Activated CD4-positive, alpha-beta T cell treated with anti-CD3 and anti-CD28 coated beads for 36 hours (primary cell): ENCODE results near the gene ATG2A. TPM values are rescaled to one million over a fixed set of nuclear protein-coding genes. Genes with fewer than 3 reads are reported as not detected.
A peak's percentile ranks its signal among the peaks of the same experiment; 100 is the strongest.
"Not testable (repeated sequence)": the region's sequence is repeated elsewhere in the genome, so short reads cannot be mapped to it uniquely, and the experiment has no call there.

Source experiments
- ATAC-seq: fragments of 200-7000 bp; cut with Tn5 transposase; one replicate; pipeline ENCODE4 v1.10.0; 2021; ENCODE audit warnings: mild to moderate bottlenecking, moderate library complexity
- CTCF ChIA-PET: fragments of 350-600 bp; sonication (Branson Sonifier 250); formaldehyde crosslinking; loops from one replicate; lab custom pipeline; 2021; ENCODE audit warnings: antibody characterized with exemption; lab: Charles Lee
- POLR2A ChIA-PET: fragments of 350-600 bp; sonication (Branson Sonifier 250); formaldehyde crosslinking; loops from one replicate; lab custom pipeline; 2021; ENCODE audit warnings: antibody characterized with exemption, inconsistent platforms; lab: Charles Lee
- DNase-seq: peaks from one replicate; pipeline ENCODE4 v3.0.0-alpha.2; 2020
- H3K27ac Mint-ChIP-seq: one replicate; pipeline ENCODE4 v1.8.0; 2021; ENCODE audit warnings: mixed read lengths
- H3K27me3 Mint-ChIP-seq: one replicate; pipeline ENCODE4 v1.8.0; 2021; ENCODE audit warnings: mixed read lengths
- H3K36me3 Mint-ChIP-seq: one replicate; pipeline ENCODE4 v1.8.0; 2021; ENCODE audit warnings: low read depth, mixed read lengths
- H3K4me1 Mint-ChIP-seq: one replicate; pipeline ENCODE4 v1.8.0; 2021; ENCODE audit warnings: mixed read lengths
- H3K4me3 Mint-ChIP-seq: one replicate; pipeline ENCODE4 v1.8.0; 2021; ENCODE audit warnings: mild to moderate bottlenecking, moderate library complexity, mixed read lengths
- H3K9me3 Mint-ChIP-seq: one replicate; pipeline ENCODE4 v1.8.0; 2021; ENCODE audit warnings: low read depth, mixed read lengths
- intact Hi-C, 2 experiments: fragments of 100-400 bp; cut with DNase I in 1 of 2; cut with micrococcal nuclease in 1 of 2; formaldehyde crosslinking; loops; one replicate each; pipeline versions ENCODE4 v1.14.2 to v1.15.1; 2022 to 2024; cut with DNase I, micrococcal nuclease
- microRNA-seq: library from miRNA; unstranded; fragments of <30 nt; microRNA quantifications from one replicate; pipeline ENCODE4 v1.2.0, GENCODE V29; 2021; ENCODE audit warnings: borderline replicate concordance
- total RNA-seq, 2 experiments: library from RNA; stranded (reverse); gene quantifications; one replicate each; pipeline ENCODE4 v1.2.3, GENCODE V29; 2021

The ATG2A gene
- total RNA-seq, 2 experiments from 2014 or later: 15.8 to 16.7 TPM

DNA sequence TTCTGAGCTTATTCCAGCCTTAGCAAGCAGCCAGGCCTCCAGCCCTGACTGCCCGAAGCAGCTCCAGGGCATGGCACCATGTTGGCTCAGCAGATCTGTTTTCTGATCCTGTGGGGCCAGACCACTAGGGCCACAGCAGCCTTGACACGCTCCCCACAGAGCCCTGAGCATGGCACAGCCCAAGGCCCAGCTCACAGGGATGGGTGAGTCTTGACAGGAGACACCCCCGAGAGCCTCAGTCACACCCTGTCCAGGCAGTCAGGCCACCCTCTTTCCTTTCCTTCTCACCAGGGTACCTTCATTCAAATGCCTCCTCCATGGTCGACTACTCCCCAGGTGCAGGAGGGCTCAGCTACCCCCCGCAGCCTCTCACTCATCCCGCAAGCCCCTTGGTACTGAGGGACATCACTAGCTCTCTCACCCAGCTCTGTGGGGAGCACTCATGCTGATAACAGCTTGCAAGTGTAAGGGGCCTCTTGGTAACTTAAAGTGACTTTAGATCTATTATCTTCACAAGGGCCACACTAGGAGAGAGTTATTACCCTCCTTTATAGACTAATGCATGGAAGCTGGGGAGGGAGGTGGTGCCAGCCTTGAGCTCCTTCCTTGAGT, 68.7 kb downstream of the ATG2A start:
- peaks cover 66% of the 10 kb centered on the region for H3K4me1 Mint-ChIP-seq
- peaks cover 5% of the 10 kb centered on the region for H3K36me3 Mint-ChIP-seq

GRCh38 chr11:64846998-64847666, 69.9 kb downstream of the ATG2A start:
- Mint-ChIP-seq H3K27ac (no peak overlapping the region), H3K4me3 (no peak overlapping the region), H3K4me1 (peaks cover 54% of the 10 kb centered on the region), H3K9me3 (no peaks in the 10 kb centered on the region), H3K36me3 (no peaks in the 10 kb centered on the region), H3K27me3 (no peaks in the 10 kb centered on the region)
- POLR2A ChIA-PET: interaction anchor here (1.2 to 3.6 kb wide), 5 partner anchors 13 to 31 kb away, joined by 3 to 16 read pairs (median 7); partner anchors contain the start of gene EHD1
- ATAC-seq (peak; percentile 75), DNase-seq (peak; percentile 96)
- intact Hi-C loops: loop anchor here (1.0 to 5.0 kb wide), 10 partner anchors 14 to 270 kb away; partner anchors contain the start of genes ARL2 (in 2 of the 2), ZNHIT2 (in 2 of the 2), ATG2A (in 1 of the 2) and EHD1 (in 1 of the 2)
- CTCF ChIA-PET: interaction anchor here (0.6 to 15.7 kb wide), 20 partner anchors 10 to 542 kb away, joined by 3 to 377 read pairs (median 5); partner anchors contain the start of genes EHD1, GPHA2 and ZNHIT2

More for the DNA sequence above, 68.7 kb downstream of the ATG2A start:
- no peaks in the 10 kb centered on the region for H3K9me3 Mint-ChIP-seq
- H3K4me3 Mint-ChIP-seq: no peak overlapping the region
- H3K27me3 Mint-ChIP-seq: no peaks in the 10 kb centered on the region
- H3K27ac Mint-ChIP-seq: no peak overlapping the region
- ChIA-PET CTCF (interaction anchor here (0.6 to 15.7 kb wide), 24 partner anchors 8 to 483 kb away, joined by 3 to 377 read pairs (median 5); partner anchors contain the start of genes ARL2, EHD1, GPHA2 and MEN1), POLR2A (interaction anchor here (0.6 to 3.6 kb wide), 8 partner anchors 11 to 245 kb away, joined by 3 to 16 read pairs (median 7); partner anchors contain the start of gene EHD1)
- intact Hi-C loops: loop anchor here in 1 of 2 experiments (5.0 kb wide), 1 partner anchor 164 kb away; the partner anchor contains the start of gene ARL2
- DNase-seq: peak; percentile 13
- ATAC-seq: no peak

DNA sequence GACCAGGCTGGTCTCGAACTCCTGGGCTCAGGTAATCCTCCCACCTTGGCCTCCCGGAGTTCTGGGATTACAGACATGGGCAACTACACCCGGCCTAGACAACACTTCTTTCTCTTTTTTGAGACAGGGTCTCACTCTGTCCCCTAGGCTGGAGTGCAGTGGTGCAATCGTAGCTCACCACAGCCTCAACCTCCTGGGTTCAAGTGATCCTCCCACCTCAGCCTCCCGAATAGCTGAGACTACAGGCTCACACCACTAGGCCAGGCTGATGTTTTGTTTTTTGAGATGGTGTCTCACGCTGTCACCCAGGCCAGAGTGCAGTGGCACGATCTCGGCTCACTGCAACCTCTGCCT, 71.3 kb downstream of the ATG2A start:
- H3K4me3 Mint-ChIP-seq, ATAC-seq, H3K27me3 Mint-ChIP-seq, H3K9me3 Mint-ChIP-seq, H3K27ac Mint-ChIP-seq, H3K36me3 Mint-ChIP-seq, DNase-seq, POLR2A ChIA-PET: not testable (repeated sequence)
- CTCF ChIA-PET: interaction anchor here (0.5 to 15.7 kb wide), 8 partner anchors 9 to 324 kb away, joined by 3 to 377 read pairs (median 4); partner anchors contain the start of gene SPDYC
- H3K4me1 Mint-ChIP-seq: peaks cover 40% of the 10 kb centered on the region
- intact Hi-C loops: loop anchor here (2.0 to 5.0 kb wide), 4 partner anchors 15 to 271 kb away; partner anchors contain the start of genes ARL2 (in 1 of the 2), SF1 (in 1 of the 2) and ZNHIT2 (in 1 of the 2)

DNA sequence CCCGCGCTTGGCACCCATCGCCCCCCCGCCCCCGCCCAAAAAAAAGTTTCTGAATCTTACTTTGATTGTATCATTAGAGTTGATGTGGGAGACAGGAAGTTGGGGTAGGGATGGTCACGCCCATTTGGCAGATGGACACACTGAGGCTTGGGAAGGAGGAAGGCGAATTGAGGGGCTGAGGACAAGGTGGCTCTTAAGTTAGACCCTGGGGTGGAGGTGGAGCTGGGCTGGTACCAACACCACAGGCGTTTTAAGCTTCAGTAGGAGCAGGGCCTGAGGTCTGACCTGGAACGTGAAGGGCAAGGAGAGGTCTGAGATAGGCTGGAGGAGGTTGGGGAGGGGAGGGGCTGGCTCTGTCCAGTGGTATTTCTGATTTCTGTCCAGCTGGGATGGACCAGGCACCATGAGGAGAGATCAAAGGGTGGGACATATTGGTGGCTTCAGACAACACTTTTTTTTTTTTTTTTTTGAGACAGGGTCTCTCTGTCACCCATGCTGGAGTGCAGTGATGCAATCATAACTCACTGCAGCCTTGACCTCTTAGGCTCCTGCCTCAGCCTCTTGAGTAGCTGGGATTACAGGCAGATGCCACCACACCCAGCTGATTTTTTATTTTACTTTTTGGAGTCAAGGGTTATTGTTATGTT, 71.8 kb downstream of the ATG2A start:
- Mint-ChIP-seq H3K9me3 (no peaks in the 10 kb centered on the region), H3K27me3 (no peaks in the 10 kb centered on the region), H3K27ac (peak overlapping the region; percentile 23), H3K36me3 (no peaks in the 10 kb centered on the region), H3K4me1 (peaks cover 35% of the 10 kb centered on the region), H3K4me3 (peak overlapping the region; percentile 31)
- CTCF ChIA-PET: interaction anchor here (0.5 to 15.7 kb wide), 10 partner anchors 8 to 324 kb away, joined by 3 to 377 read pairs (median 4); partner anchors contain the start of genes ARL2 and SPDYC
- no peak for ATAC-seq
- DNase-seq: no peak
- POLR2A ChIA-PET: no interaction called here
- intact Hi-C loops: loop anchor here in 1 of 2 experiments (5.0 kb wide), 1 partner anchor 167 kb away; the partner anchor contains the start of gene ARL2

Small RNAs within 50 kb of the gene (microRNA-seq; reads per million reads assigned to microRNA genes)
- gene MIR6749 (not detected), gene MIR6750 (3.2 reads per million)

Other genes starting within 250 kb of the ATG2A start
- gene NRXN2, start 194.0 kb downstream of the ATG2A start, total RNA-seq: under 1 TPM; 0.18 to 0.39 TPM
- 1 to 10 TPM; 5.6 to 5.9 TPM for gene RASGRP2, start 173.1 kb downstream of the ATG2A start, total RNA-seq
- gene PYGM, start 157.2 kb downstream of the ATG2A start, total RNA-seq: 1 to 10 TPM in 1 of 2 experiments, under 1 TPM in 1; 0.87 to 1.5 TPM
- 100 to 1,000 TPM; 318 to 362 TPM for gene SF1, start 138.7 kb downstream of the ATG2A start, total RNA-seq
- gene MAP4K2, start 114.0 kb downstream of the ATG2A start, total RNA-seq: 10 to 100 TPM; 54.0 to 57.3 TPM
- 10 to 100 TPM; 34.8 to 38.5 TPM for gene MEN1, start 106.7 kb downstream of the ATG2A start, total RNA-seq
- gene CDC42BPG, start 72.6 kb downstream of the ATG2A start, total RNA-seq: under 1 TPM; 0.28 to 0.39 TPM
- gene EHD1, start 38.6 kb downstream of the ATG2A start, total RNA-seq: 10 to 100 TPM; 71.0 to 73.6 TPM
- gene PPP2R5B, start 7.5 kb upstream of the ATG2A start, total RNA-seq: 10 to 100 TPM; 13.2 to 13.5 TPM
- gene GPHA2, start 18.7 kb upstream of the ATG2A start, total RNA-seq: under 1 TPM in 1 of 2 experiments, not detected in 1; 0.34 TPM
- gene MAJIN, start 54.9 kb upstream of the ATG2A start, total RNA-seq: 1 to 10 TPM; 1.2 to 1.6 TPM
- not detected for gene BATF2, start 79.8 kb upstream of the ATG2A start, total RNA-seq
- 100 to 1,000 TPM in 1 of 2 experiments, 10 to 100 TPM in 1; 89.6 to 109 TPM for gene ARL2, start 97.0 kb upstream of the ATG2A start, total RNA-seq
- 10 to 100 TPM; 12.1 to 14.2 TPM for gene SNX15, start 110.2 kb upstream of the ATG2A start, total RNA-seq
- 10 to 100 TPM; 10.5 to 12.1 TPM for gene SAC3D1, start 124.0 kb upstream of the ATG2A start, total RNA-seq
- gene NAALADL1, start 141.3 kb upstream of the ATG2A start, total RNA-seq: 10 to 100 TPM; 11.7 to 13.6 TPM
- gene CDCA5, start 166.8 kb upstream of the ATG2A start, total RNA-seq: 100 to 1,000 TPM; 111 to 119 TPM
- gene ZFPL1, start 167.0 kb upstream of the ATG2A start, total RNA-seq: 10 to 100 TPM; 24.2 to 31.8 TPM
- gene VPS51, start 179.0 kb upstream of the ATG2A start, total RNA-seq: 100 to 1,000 TPM in 1 of 2 experiments, 10 to 100 TPM in 1; 94.3 to 123 TPM
- 10 to 100 TPM; 17.4 to 18.1 TPM for gene TM7SF2, start 194.7 kb upstream of the ATG2A start, total RNA-seq
- 1 to 10 TPM; 7.1 to 9.7 TPM for gene ZNHIT2, start 200.5 kb upstream of the ATG2A start, total RNA-seq
- gene FAU, start 204.9 kb upstream of the ATG2A start, total RNA-seq: 1,000 to 10,000 TPM; 1,125 to 1,182 TPM
- gene MRPL49, start 205.1 kb upstream of the ATG2A start, total RNA-seq: 10 to 100 TPM; 58.5 to 62.5 TPM
- 10 to 100 TPM; 24.3 to 31.1 TPM for gene SYVN1, start 217.3 kb upstream of the ATG2A start, total RNA-seq